K562 (cell line): ENCODE data around the gene FUCA1. TPM values are rescaled to one million over a fixed set of nuclear protein-coding genes. Genes with fewer than 3 reads are reported as not detected.

Experiments
- ATAC-seq: fragments of 200-7000 bp; cut with Tn5 transposase; 3 replicates; pipeline ENCODE4 v1.9.1; 2020; ENCODE audit warnings: moderate library complexity
- BruUV-seq: library from RNA; stranded (reverse); fragments of 400-500 nt; replicated peaks from 2 replicates; lab custom pipeline; 2021; lab: Mats Ljungman, UMichigan
- CTCF ChIA-PET: fragments of 300-600 bp; formaldehyde crosslinking; extraction: SDS; loops from one replicate; lab custom pipeline; 2021; ENCODE audit warnings: low intra/inter-chr PET ratio; lab: Yijun Ruan, JAX
- POLR2A ChIA-PET: fragments of 300-600, 350-650 bp; sonication (Branson Sonifier 250); formaldehyde crosslinking; extraction: SDS; loops from one replicate; lab custom pipeline; 2021; ENCODE audit warnings: antibody characterized with exemption, inconsistent platforms; lab: Yijun Ruan, JAX
- DNase-seq, 4 experiments: peaks; one replicate each; pipeline versions ENCODE4 v3.0.0 to v3.0.0-alpha.2; 2011 to 2018; ENCODE audit warnings: low spot score in 3 of 4, mixed read lengths in 3 of 4; ENCODE audit errors: extremely low read depth in 1 of 4
- FAIRE-seq: peaks from 2 replicates; lab custom pipeline; 2011; peaks lifted over from hg19 to GRCh38; lab: Jason Lieb, UNC
- H2AFZ ChIP-seq: 2 replicates; pipeline ENCODE4 v1.6.0; 2011; ENCODE audit warnings: low read depth, low read length, control low read depth, inconsistent platforms
- H3K27ac ChIP-seq: fragments of 200-600 bp; 3 replicates; pipeline ENCODE4 v1.8.0; 2011; ENCODE audit warnings: low read depth, mild to moderate bottlenecking, control low read depth, inconsistent platforms, low read length, moderate library complexity, mixed read lengths; ENCODE audit errors: extremely low read depth
- H3K27me3 ChIP-seq, 2 experiments: fragments of 300-600 bp in 1 of 2; 2 replicates in 1 of 2; 3 replicates in 1 of 2; pipeline versions ENCODE4 v1.6.0 to v1.8.0; 2011; ENCODE audit warnings: inconsistent platforms in 2 of 2, low read length in 2 of 2, mild to moderate bottlenecking in 1 of 2, mixed read lengths in 1 of 2, moderate library complexity in 1 of 2; ENCODE audit not compliant: control insufficient read depth in 2 of 2, insufficient read depth in 2 of 2
- H3K36me3 ChIP-seq: fragments of 300-600 bp; 3 replicates; pipeline ENCODE4 v1.8.0; 2011; ENCODE audit warnings: mild to moderate bottlenecking, low read length, inconsistent platforms; ENCODE audit not compliant: control insufficient read depth, insufficient read depth
- H3K4me1 ChIP-seq, 2 experiments: fragments of 200-600 bp in 1 of 2; replicated peaks in 1 of 2; 2 replicates in 1 of 2; 3 replicates in 1 of 2; pipeline versions ENCODE4 v1.5.1 to v1.8.0; 2011; ENCODE audit warnings: inconsistent platforms in 2 of 2, low read length in 2 of 2, mild to moderate bottlenecking in 1 of 2, mixed read lengths in 1 of 2, moderate library complexity in 1 of 2; ENCODE audit not compliant: control insufficient read depth in 2 of 2, insufficient read depth in 2 of 2
- H3K4me2 ChIP-seq: 2 replicates; pipeline ENCODE4 v1.6.1; 2011; ENCODE audit warnings: low read length, control low read depth, inconsistent platforms, mixed read lengths; ENCODE audit not compliant: insufficient read depth
- H3K4me3 ChIP-seq: fragments of 200-600 bp; sonication (generic), shearing (Covaris generic); 2 replicates; pipeline ENCODE4 v1.5.1; 2016; ENCODE audit warnings: control low read depth, inconsistent platforms
- H3K79me2 ChIP-seq: fragments of 200-600 bp; 3 replicates; pipeline ENCODE4 v1.8.0; 2011; ENCODE audit warnings: low read length, inconsistent platforms; ENCODE audit not compliant: control insufficient read depth, insufficient read depth
- H3K9ac ChIP-seq, 2 experiments: 2 replicates each; pipeline versions ENCODE4 v1.6.0 to v1.6.1; 2011; ENCODE audit warnings: low read depth in 2 of 2, low read length in 2 of 2, control low read depth in 1 of 2, inconsistent platforms in 1 of 2, mild to moderate bottlenecking in 1 of 2, mixed read lengths in 1 of 2; ENCODE audit not compliant: insufficient read depth in 1 of 2
- H3K9me1 ChIP-seq: one replicate; pipeline ENCODE4 v1.6.0; 2011; ENCODE audit warnings: inconsistent platforms, mild to moderate bottlenecking, low read length, moderate library complexity; ENCODE audit not compliant: control insufficient read depth, insufficient read depth
- H3K9me3 ChIP-seq: replicated peaks from 2 replicates; pipeline ENCODE4 v1.5.1; 2011; ENCODE audit warnings: low read depth, low read length, inconsistent platforms; ENCODE audit not compliant: control insufficient read depth, insufficient read depth
- H4K20me1 ChIP-seq: replicated peaks from 2 replicates; pipeline ENCODE4 v1.6.1; 2011; ENCODE audit warnings: low read length, inconsistent platforms, mixed read lengths; ENCODE audit not compliant: control insufficient read depth, insufficient read depth
- BDP1 ChIP-seq: IDR thresholded peaks from 3 replicates; pipeline ENCODE4 v1.6.1; 2011; ENCODE audit not compliant: insufficient read length, insufficient read depth
- GATAD2B ChIP-seq: fragments of 450-650 bp; IDR thresholded peaks from 2 replicates; pipeline ENCODE4 v1.6.1; 2017; ENCODE audit warnings: mild to moderate bottlenecking, borderline replicate concordance
- HSF4 ChIP-seq: fragments of 250-450 bp; sonication (Bioruptor Pico); IDR thresholded peaks from 2 replicates; pipeline ENCODE4 v2.1.2; 2022; ENCODE audit warnings: mild to moderate bottlenecking, moderate library complexity, borderline replicate concordance
- KAT7 ChIP-seq: sonication (generic); formaldehyde crosslinking; IDR thresholded peaks from 2 replicates; pipeline ENCODE4 v1.8.0; 2022; ENCODE audit warnings: missing genetic modification reagents, mild to moderate bottlenecking, borderline replicate concordance
- NR1H2 ChIP-seq: sonication (generic); formaldehyde crosslinking; IDR thresholded peaks from 2 replicates; pipeline ENCODE4 v1.4.0; 2020; ENCODE audit warnings: mild to moderate bottlenecking, missing genetic modification reagents
- PYGO2 ChIP-seq: fragments of 450-650 bp; IDR thresholded peaks from 2 replicates; pipeline ENCODE4 v1.6.1; 2016; ENCODE audit warnings: mild to moderate bottlenecking, missing genetic modification characterization, moderate library complexity, missing compliant biosample characterization
- RAD21 ChIP-seq, 2 experiments: fragments of 250-450 bp in 1 of 2; fragments of 450-650 bp in 1 of 2; sonication (Bioruptor Pico) in 1 of 2; formaldehyde crosslinking in 1 of 2; IDR thresholded peaks in 1 of 2; conservative IDR thresholded peaks in 1 of 2; 2 replicates each; pipeline versions ENCODE4 v1.4.0 to v1.8.0; 2020 to 2022; ENCODE audit warnings: mild to moderate bottlenecking in 2 of 2, moderate library complexity in 1 of 2
- TGIF2 ChIP-seq: sonication (generic); formaldehyde crosslinking; IDR thresholded peaks from 2 replicates; pipeline ENCODE4 v1.8.1; 2022; ENCODE audit warnings: mild to moderate bottlenecking, missing genetic modification reagents, moderate library complexity
- WGBS: fragments of 100-300 bp; shearing (Covaris generic); methylation state at CpG from one replicate; pipeline ENCODE4 v1.1.6; 2016; ENCODE audit warnings: low coverage, mixed read lengths; ENCODE audit not compliant: insufficient coverage; ENCODE audit errors: missing lambda C conversion rate; 5-methylcytosine and 5-hydroxymethylcytosine counted together
- in situ Hi-C: fragments of 300-500 bp; cut with MboI; formaldehyde crosslinking; loops from 4 replicates; pipeline ENCODE4 v1.15.0; 2018; ENCODE audit warnings: inconsistent platforms, mixed read lengths
- intact Hi-C: fragments of 100-400 bp; cut with micrococcal nuclease; formaldehyde crosslinking; loops from 2 replicates; pipeline ENCODE4 v1.14.2; 2022
- polyA plus RNA-seq, 8 experiments: library from polyadenylated mRNA; depleted of rRNA in 4 of 8; stranded (reverse) in 5 of 8; unstranded in 3 of 8; fragments of >200 nt; fragmentation: Nextera tagmentation in 2 of 8; fragmentation: Illumina TruSeq in 1 of 8; extraction: Ambion mirVana in 2 of 8; extraction: Trizol in 1 of 8; gene quantifications; 2 replicates each; pipeline versions ENCODE4 v1.2.1 to v1.2.3, GENCODE V29; 2011 to 2014; ENCODE audit warnings: inconsistent platforms in 1 of 8, missing spikeins in 1 of 8
- total RNA-seq, 7 experiments: library from RNA; depleted of rRNA in 6 of 7; stranded (reverse); fragments of >200 nt in 6 of 7; fragmentation: Illumina TruSeq in 2 of 7; extraction: Trizol in 2 of 7; gene quantifications; 2 replicates each; pipeline versions ENCODE4 v1.2.1 to v1.2.3, GENCODE V29; 2011 to 2021; ENCODE audit warnings: low replicate concordance in 1 of 7
- TF ChIP-seq, protein P1 (sequence below): fragments of 250-450 bp; sonication (Bioruptor Pico); IDR thresholded peaks from 2 replicates; pipeline ENCODE4 v1.5.0; 2022; ENCODE audit warnings: mild to moderate bottlenecking
- TF ChIP-seq, protein P2 (sequence below): sonication (generic); formaldehyde crosslinking; IDR thresholded peaks from 2 replicates; pipeline ENCODE4 v1.8.1; 2023; ENCODE audit warnings: mild to moderate bottlenecking, missing genetic modification reagents
- TF ChIP-seq, protein P3 (sequence below): fragments of 450-650 bp; formaldehyde crosslinking; IDR thresholded peaks from 2 replicates; pipeline ENCODE4 v1.4.0; 2022; ENCODE audit warnings: mild to moderate bottlenecking, moderate library complexity
- TF ChIP-seq, protein P4 (sequence below): fragments of 450-650 bp; IDR thresholded peaks from 2 replicates; pipeline ENCODE4 v1.6.1; 2017; ENCODE audit warnings: antibody characterized with exemption, mild to moderate bottlenecking

The FUCA1 gene
- total and polyA plus RNA-seq, 9 of the 15 experiments (the other 6 are each of a cell fraction or from before 2014, with no cell fraction given): 7.0 to 20.5 (median 13.5) TPM

DNA sequence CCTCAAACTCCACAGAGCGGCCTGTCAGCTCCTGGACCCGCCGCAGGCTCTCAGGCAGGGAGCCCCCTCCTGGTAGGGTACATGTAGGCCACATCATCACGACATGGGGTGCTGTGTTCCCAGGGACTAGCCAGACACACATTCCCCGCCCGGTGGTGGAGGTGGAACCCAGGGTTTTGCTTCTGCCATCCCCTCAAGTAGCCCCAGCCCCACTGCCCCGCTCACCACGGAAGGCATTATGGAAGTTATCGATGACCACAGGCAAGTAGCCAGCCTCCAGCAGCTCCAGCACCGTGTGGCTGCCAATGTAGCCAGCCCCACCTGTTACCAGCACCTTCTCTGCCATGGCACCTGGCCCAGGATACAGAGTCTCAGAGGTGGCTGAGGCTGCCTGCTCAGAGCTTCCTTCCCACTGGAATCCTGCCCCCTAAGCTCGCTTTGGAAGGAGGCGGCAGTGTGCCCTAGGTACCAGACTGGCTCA is 69.4 kb downstream of the FUCA1 start:
- FAIRE-seq: no peak
- Histone ChIP-seq H3K4me1 (peaks cover 21 to 55% of the 10 kb centered on the region in 2 experiments), H3K4me2 (peak overlapping the region; percentile 96; the same call in 1 of the 2 replicates), H4K20me1 (no peaks in the 10 kb centered on the region), H3K27ac (peak overlapping the region; percentile 74), H3K9ac (peak overlapping the region; percentile 70 to 93), H3K27me3 (no peaks in the 10 kb centered on the region), H3K79me2 (peaks cover 24% of the 10 kb centered on the region), H2AFZ (no peak overlapping the region), H3K9me3 (no peaks in the 10 kb centered on the region), H3K9me1 (peaks cover 5% of the 10 kb centered on the region), H3K36me3 (peaks cover 52% of the 10 kb centered on the region; the same call in 2 of the 3 replicates), H3K4me3 (no peak overlapping the region)
- BruUV-seq: no TSS peak
- in situ Hi-C loops: no loop called here
- intact Hi-C loops: no loop called here
- ATAC-seq: peak; percentile 33
- 78% methylated on average over 12 of the region's 12 CpGs for WGBS
- ChIA-PET CTCF (no interaction called here), POLR2A (interaction anchor here (0.6 to 6.8 kb wide), 9 partner anchors 8 to 91 kb away, joined by 3 to 71 read pairs (median 4); partner anchors contain the start of genes LYPLA2 and PITHD1)
- DNase-seq: peak; percentile 43 to 70 (median 52)
- TF ChIP-seq RAD21 (CRISPR knock-in tag; conservative IDR thresholded peaks at IDR 0.05 in 1 of 2, IDR thresholded peaks at IDR 0.05 in 1 of 2) (peak in 1 of 2 experiments; percentile 26; a peak in 1 of 4 replicates), PYGO2 (tag) (no peak), HSF4 (no peak), GATAD2B (no peak), TGIF2 (CRISPR knock-in tag) (no peak), BDP1 (no peak), KAT7 (CRISPR knock-in tag) (0 out of 2 replicates have a peak, but pooled peaks have one; percentile 35), NR1H2 (no peak)
- TF ChIP-seq, protein P1, sequence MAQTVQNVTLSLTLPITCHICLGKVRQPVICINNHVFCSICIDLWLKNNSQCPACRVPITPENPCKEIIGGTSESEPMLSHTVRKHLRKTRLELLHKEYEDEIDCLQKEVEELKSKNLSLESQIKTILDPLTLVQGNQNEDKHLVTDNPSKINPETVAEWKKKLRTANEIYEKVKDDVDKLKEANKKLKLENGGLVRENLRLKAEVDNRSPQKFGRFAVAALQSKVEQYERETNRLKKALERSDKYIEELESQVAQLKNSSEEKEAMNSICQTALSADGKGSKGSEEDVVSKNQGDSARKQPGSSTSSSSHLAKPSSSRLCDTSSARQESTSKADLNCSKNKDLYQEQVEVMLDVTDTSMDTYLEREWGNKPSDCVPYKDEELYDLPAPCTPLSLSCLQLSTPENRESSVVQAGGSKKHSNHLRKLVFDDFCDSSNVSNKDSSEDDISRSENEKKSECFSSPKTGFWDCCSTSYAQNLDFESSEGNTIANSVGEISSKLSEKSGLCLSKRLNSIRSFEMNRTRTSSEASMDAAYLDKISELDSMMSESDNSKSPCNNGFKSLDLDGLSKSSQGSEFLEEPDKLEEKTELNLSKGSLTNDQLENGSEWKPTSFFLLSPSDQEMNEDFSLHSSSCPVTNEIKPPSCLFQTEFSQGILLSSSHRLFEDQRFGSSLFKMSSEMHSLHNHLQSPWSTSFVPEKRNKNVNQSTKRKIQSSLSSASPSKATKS (CRISPR knock-in tag): no peak
- TF ChIP-seq, protein P2, sequence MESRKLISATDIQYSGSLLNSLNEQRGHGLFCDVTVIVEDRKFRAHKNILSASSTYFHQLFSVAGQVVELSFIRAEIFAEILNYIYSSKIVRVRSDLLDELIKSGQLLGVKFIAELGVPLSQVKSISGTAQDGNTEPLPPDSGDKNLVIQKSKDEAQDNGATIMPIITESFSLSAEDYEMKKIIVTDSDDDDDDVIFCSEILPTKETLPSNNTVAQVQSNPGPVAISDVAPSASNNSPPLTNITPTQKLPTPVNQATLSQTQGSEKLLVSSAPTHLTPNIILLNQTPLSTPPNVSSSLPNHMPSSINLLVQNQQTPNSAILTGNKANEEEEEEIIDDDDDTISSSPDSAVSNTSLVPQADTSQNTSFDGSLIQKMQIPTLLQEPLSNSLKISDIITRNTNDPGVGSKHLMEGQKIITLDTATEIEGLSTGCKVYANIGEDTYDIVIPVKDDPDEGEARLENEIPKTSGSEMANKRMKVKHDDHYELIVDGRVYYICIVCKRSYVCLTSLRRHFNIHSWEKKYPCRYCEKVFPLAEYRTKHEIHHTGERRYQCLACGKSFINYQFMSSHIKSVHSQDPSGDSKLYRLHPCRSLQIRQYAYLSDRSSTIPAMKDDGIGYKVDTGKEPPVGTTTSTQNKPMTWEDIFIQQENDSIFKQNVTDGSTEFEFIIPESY: peak; percentile 97
- TF ChIP-seq, protein P3, sequence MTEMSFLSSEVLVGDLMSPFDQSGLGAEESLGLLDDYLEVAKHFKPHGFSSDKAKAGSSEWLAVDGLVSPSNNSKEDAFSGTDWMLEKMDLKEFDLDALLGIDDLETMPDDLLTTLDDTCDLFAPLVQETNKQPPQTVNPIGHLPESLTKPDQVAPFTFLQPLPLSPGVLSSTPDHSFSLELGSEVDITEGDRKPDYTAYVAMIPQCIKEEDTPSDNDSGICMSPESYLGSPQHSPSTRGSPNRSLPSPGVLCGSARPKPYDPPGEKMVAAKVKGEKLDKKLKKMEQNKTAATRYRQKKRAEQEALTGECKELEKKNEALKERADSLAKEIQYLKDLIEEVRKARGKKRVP (CRISPR knock-in tag): no peak
- TF ChIP-seq, protein P4, sequence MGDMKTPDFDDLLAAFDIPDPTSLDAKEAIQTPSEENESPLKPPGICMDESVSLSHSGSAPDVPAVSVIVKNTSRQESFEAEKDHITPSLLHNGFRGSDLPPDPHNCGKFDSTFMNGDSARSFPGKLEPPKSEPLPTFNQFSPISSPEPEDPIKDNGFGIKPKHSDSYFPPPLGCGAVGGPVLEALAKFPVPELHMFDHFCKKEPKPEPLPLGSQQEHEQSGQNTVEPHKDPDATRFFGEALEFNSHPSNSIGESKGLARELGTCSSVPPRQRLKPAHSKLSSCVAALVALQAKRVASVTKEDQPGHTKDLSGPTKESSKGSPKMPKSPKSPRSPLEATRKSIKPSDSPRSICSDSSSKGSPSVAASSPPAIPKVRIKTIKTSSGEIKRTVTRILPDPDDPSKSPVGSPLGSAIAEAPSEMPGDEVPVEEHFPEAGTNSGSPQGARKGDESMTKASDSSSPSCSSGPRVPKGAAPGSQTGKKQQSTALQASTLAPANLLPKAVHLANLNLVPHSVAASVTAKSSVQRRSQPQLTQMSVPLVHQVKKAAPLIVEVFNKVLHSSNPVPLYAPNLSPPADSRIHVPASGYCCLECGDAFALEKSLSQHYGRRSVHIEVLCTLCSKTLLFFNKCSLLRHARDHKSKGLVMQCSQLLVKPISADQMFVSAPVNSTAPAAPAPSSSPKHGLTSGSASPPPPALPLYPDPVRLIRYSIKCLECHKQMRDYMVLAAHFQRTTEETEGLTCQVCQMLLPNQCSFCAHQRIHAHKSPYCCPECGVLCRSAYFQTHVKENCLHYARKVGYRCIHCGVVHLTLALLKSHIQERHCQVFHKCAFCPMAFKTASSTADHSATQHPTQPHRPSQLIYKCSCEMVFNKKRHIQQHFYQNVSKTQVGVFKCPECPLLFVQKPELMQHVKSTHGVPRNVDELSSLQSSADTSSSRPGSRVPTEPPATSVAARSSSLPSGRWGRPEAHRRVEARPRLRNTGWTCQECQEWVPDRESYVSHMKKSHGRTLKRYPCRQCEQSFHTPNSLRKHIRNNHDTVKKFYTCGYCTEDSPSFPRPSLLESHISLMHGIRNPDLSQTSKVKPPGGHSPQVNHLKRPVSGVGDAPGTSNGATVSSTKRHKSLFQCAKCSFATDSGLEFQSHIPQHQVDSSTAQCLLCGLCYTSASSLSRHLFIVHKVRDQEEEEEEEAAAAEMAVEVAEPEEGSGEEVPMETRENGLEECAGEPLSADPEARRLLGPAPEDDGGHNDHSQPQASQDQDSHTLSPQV: no peak
